RCC 7860 (cell line): ENCODE measurements around the gene SLX9.
"Not testable (repeated sequence)": the region's sequence is repeated elsewhere in the genome, so short reads cannot be mapped to it uniquely, and the experiment has no call there.

ENCODE experiments used
- DNase-seq: peaks from one replicate; pipeline ENCODE4 v3.0.0-alpha.2; 2015; ENCODE audit warnings: low spot score
- FAIRE-seq: peaks from 2 replicates; lab custom pipeline; 2012; peaks lifted over from hg19 to GRCh38; lab: Jason Lieb, UNC

Gene SLX9

DNA sequence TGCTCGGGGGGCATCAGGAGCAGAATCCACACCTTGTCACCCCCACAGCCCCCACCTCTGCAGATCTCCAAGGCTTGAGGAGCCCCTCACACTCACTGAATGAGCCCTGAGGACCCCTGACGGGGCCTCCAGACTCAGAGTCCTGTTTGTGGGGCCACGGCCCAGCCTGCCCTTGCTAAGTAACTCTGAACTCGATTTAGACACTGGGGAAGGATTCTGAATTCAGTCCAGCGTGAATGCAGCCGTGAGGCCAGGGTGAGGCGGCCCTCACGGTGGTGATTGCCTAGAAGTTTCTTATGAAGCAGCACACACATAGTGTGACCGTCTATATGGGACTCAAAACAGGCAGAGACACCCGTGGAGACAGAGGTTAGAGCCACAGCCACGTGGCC is 75.6 kb downstream of the SLX9 start:
- DNase-seq (no peak), FAIRE-seq (no peak)

DNA sequence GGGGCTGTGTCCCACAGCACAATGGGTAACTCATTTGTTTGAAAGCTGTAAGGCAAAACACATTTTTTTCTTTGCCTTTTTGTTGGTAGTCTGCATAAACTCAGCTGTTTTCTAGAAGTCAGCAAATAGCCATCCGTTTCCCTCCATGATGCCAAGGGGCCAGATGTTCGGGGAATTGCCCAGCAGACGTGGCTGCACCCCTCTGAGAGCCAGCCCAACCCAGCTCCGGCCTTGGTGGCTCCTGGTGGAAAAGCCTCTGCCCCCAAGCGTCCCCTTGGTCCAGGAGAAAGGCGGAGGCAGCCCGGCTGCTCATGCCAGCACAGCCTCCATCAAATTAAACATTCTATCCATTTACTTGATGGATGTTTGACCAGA is 76.2 kb downstream of the SLX9 start:
- FAIRE-seq (no peak), DNase-seq (no peak)

DNA sequence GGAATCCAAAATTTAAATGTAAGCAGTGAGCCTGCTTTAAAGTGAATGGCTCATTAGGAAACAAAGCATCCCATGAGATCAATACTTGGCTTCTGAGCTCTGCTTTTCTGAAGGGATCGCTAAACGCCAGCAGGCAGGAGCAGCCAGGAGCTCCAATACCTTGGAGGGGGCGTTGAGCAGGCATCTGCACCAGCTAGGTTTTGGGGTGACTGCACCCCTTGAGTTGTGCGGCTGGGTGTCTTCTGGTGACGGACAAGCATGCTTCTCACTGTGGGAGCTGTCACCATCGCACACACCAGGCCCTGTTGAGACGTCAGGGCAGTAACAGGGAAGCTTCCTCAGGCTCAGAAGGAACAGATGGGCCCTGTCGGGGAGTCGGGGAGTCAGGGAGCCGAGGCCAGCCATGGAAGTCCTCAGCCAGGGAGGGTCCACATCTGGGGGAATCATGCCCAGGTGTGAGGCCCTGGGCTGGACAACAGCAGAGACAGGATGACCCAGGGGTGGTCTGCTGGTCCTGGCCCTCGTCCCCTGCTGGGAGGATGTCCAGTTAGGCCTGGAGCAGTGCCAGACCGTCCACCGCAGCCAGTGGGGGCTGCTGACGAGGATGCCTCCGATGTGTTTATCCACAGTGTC is 76.7 kb downstream of the SLX9 start:
- FAIRE-seq: no peak

DNA sequence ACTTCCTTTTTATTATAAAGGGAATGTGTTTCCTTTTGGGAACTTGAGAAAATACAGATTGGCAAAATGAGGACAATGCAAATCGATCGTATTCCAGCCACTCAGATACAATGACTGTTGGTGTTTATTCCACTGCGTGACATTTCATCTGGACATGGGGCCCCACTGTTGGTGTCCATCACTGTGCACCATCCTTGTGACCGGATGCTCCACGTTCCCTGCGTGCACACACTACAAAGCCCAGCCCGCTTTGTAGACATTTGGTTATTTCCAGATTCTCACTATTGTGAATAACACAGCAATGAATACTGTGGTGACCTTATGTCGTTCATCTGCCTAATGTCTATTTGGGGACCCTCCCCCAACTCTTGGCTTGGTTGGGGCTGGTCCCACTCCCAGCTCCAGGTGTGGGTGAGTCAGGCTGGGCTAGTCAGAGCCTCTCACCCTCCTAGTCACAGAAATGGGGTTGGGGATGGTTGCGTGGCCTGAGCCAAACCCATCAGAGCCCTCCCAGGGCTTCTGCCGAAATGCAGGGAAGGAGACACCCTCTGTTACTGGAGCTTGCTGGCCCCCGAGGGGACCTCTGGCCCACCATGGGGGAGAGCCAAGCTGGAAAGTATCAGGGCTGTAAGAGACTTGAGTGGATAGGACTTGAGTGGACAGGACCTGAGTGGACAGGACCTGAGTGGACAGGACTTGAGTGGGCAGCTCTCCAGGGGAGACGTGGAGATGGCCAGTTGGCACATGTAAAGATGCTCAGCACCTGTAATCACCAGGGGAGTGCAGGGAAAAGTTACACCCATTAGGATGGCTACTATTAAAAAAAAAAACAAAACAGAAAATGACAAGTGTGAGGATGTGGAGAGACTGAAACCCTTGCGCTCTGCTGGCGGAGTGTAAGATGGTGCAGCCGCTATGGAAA is 77.5 kb downstream of the SLX9 start:
- DNase-seq (no peak), FAIRE-seq (no peak)

More for the DNA sequence above, 76.7 kb downstream of the SLX9 start:
- no peak for DNase-seq

- FAIRE-seq (no peak), DNase-seq (no peak)
Measured at GRCh38 chr21:45018131-45019075, 78.6 kb downstream of the SLX9 start.

DNA sequence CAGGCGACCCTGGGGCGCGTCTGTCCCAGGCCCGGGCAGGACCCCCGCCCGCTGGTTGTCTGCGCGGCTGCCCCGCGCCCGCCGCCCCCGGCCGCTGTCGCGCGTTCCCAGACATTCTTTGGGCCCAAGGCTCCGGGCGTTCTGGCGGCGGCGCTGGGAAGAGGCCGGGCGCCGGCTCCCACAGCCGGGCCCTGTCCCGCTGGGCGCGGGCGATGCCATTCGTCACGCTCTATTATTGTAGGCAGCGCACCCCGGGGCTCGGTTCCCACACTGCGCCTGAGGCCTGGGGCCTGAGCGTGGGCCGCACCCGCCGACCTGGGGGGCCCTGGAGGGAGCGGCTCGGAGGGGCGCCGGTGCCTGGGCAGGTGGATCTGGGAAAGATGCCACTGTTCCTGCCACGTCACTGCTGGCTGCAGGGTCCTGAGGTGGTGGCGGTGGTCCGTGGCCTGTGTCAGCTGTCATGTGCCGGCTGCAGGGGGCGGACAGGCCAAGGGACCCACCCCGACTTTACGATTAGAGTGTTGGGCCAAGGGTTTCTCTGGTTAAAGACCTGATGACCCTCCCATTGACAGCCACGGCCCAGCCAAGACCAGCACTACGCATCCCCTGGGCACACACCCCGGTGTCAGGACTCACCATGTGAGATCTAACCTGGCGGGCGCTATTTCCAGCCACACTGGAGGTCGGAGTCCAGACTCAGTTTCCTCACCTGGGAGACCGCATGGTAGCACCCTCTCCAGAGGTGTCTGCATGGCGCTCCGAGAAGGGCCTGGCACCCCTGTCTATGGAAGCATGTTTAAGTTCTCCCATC is 79.5 kb downstream of the SLX9 start:
- DNase-seq (no peak), FAIRE-seq (no peak)

GRCh38 chr21:45019887-45020537 is 80.2 kb downstream of the SLX9 start:
- FAIRE-seq: no peak

DNA sequence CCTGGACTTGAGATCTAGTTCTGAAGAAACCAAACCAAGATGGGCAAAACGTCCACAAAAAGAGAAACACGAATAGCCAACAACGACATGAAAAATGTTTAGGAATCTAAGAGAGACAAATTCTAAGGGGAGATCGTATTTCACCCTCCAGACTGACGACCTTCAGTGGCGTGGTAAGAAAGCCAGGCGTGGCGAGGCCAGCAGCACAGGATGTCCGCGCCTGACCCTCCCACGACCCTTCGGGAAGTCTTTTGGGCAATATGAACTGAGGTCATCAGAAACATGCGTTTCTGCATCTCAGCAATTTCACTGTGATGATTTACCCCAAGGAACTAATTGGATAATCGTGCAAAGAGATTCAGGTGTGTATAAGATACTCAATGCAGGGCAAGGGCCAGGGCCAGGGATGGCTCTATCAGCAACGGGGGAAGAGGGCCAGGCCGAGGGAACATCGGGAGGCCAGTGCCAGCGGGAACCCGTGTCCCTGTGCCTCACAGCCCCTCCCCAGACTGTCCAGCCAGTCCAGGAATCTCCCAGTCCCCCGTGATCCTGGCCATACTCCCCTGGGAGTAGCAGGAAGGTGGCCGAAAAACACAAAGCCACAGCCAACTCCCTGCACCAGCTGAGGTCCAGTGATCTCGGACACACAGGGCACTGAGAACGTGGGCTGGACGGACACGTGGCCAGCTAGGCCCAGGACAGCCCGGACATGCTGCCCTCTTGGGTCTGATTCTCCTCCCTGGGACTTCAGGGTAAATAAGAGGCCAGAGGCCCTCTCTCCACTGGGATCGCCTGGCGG is 81.0 kb downstream of the SLX9 start:
- DNase-seq (no peak), FAIRE-seq (no peak)

More at GRCh38 chr21:45019887-45020537, 80.2 kb downstream of the SLX9 start:
- no peak for DNase-seq

- DNase-seq (no peak), FAIRE-seq (no peak)
Measured at GRCh38 chr21:45021428-45022347, 81.9 kb downstream of the SLX9 start.

DNA sequence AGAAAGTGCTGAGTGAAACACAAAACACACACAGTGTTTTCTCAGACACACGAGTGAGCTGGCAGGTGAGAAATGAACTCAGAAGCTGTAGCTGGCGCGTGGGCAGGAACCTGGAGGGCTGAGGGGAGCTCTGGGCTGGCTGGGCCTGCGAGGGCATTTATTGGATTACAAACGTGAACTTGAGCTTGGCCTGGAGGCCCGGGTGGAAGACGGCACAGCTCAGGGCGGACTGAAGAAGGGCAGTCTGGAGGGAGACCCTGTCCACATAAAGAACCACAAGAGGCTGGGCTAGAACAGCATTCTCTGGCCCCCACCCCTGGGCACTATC is 82.5 kb downstream of the SLX9 start:
- DNase-seq: no peak
- no peak for FAIRE-seq

- DNase-seq (no peak), FAIRE-seq (no peak)
Measured at GRCh38 chr21:45022736-45023135, 82.9 kb downstream of the SLX9 start.

- not testable (repeated sequence) for DNase-seq, FAIRE-seq
Measured at GRCh38 chr21:45024516-45024915, 84.7 kb downstream of the SLX9 start.

DNA sequence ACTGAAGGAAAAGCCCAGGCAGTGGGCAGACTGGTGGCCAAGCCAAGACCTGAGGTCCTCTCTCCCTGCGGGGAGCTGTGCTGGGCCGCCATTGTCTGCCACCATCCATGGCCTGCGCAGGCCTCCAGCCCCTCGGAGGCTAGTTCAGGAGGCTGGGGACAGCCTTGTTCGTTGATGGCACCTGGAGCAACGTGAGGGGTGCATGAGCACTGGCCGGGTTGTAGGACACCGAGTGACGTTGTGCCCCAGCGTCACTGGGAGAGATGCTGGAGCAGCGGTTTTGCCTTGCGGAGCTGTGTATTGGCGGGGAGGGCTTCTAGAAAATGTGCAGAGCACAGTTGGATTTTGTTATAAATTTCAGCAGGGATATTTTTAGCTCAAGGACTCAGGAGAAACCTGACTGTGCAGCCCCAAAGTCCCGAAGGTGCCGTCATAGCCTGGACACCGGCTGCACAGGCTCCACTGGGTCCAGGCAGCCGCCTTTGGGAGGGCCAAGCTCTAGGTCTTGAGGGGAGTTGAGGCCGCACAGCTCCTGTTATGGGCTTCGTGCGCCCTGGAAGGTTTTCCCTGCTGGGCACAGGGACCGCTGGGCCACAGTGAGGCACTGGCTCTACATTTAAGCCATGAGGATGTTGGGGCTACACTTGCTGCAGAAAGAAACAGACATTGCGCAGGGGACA is 86.4 kb downstream of the SLX9 start:
- no peak for DNase-seq
- no peak for FAIRE-seq
